Left renal cortex interstitium (tissue), 4 donors: ENCODE measurements around the gene CHAMP1. TPM values are rescaled to one million over a fixed set of nuclear protein-coding genes. Genes with fewer than 3 reads are reported as not detected.
"Not testable (repeated sequence)": the region's sequence is repeated elsewhere in the genome, so short reads cannot be mapped to it uniquely, and the experiment has no call there.

Experiments used
- DNase-seq, 4 donors: peaks; one replicate each; pipeline ENCODE4 v3.0.0-alpha.2; 2013; ENCODE audit warnings: low read depth in 4 of 4, low spot score in 2 of 4, missing footprints in 1 of 4
- polyA plus RNA-seq, 4 donors: library from polyadenylated mRNA; unstranded; fragments of 120-200 nt; gene quantifications; one replicate each; pipeline ENCODE4 v1.2.1, GENCODE V29; 2013; ENCODE audit not compliant: insufficient read length in 4 of 4

CHAMP1 gene
- polyA plus RNA-seq, 4 donors: 31.3 to 34.0 (median 33.4) TPM

DNA sequence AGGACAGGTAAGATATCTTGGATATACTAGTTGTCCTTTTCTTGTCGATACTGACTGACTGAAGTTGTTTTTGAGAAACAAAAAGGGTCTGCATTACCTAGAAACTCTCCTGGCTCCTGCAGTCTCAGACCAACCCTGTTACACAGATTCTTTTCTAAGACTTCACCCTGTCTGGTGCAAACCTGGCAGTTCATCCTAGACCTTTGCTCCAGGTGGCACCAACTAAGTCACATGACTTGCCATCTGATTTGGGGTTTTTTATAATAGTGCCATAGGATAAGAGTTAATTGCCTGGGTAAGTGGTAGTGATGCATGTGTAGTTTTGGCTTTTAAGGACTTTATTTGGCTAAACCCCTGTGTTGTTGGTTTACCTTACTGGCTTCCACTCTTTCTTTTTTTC lies 14.3 kb downstream of the CHAMP1 start:
- no peak for DNase-seq

GRCh38 chr13:114330086-114330485 lies 15.8 kb downstream of the CHAMP1 start:
- no peak for DNase-seq

GRCh38 chr13:114333881-114334280 lies 19.6 kb downstream of the CHAMP1 start:
- DNase-seq: not testable (repeated sequence)

GRCh38 chr13:114334305-114335053 lies 20.2 kb downstream of the CHAMP1 start:
- DNase-seq: no peak

DNA sequence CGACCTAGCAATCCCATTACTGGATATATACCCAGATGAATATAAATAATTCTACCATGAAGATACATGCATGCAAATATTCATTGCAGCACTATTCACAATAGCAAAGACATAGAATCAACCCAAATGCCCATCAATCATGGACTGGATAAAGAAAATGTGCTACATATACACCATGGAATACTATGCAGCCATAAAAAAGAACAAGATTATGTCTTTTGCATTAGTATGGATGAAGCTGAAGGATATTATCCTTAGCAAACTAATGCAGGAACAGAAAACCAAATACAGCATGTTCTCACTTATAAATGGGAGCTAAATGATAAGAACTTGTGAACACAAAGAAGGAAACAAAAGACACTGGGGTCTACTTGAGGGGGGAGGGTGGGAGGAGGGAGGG lies 22.2 kb downstream of the CHAMP1 start:
- not testable (repeated sequence) for DNase-seq

GRCh38 chr13:114338959-114339358 lies 24.7 kb downstream of the CHAMP1 start:
- DNase-seq: no peak

- no peak for DNase-seq
Measured at GRCh38 chr13:114339857-114340534, 25.7 kb downstream of the CHAMP1 start.

GRCh38 chr13:114341003-114341777 lies 26.9 kb downstream of the CHAMP1 start:
- no peak for DNase-seq

DNA sequence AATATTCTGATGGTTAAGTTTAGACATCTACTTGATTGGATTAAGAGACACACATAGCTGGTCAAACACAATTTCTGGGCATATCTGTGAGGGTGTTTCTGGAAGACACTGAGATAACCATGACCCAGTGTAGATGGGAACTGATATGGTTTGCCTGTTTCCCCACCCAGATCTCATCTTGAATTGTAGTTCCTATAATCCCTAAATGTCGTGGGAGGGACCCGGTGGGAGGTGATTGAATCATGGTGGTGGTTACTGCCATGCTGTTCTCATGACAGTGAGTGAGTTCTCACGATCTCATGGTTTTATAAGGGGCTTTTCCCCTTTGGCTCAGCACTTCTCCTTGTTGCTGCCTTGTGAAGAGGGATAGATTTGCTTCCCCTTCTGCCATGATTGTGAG lies 33.0 kb downstream of the CHAMP1 start:
- DNase-seq: not testable (repeated sequence)

GRCh38 chr13:114352763-114353162 lies 38.5 kb downstream of the CHAMP1 start:
- DNase-seq: not testable (repeated sequence)

- not testable (repeated sequence) for DNase-seq
Measured at GRCh38 chr13:114353382-114353781, 39.1 kb downstream of the CHAMP1 start.

Other genes with a start within 250 kb of the CHAMP1 start
- gene RASA3, start 181.9 kb upstream of the CHAMP1 start, polyA plus RNA-seq: 10 to 100 TPM; 12.4 to 16.0 (median 13.8) TPM
- gene CFAP97D2, start 135.2 kb upstream of the CHAMP1 start, polyA plus RNA-seq: 1 to 10 TPM in 1 of 4 donors, not detected in 3; 9.4 TPM
- 100 to 1,000 TPM in 3 of 4 donors, 10 to 100 TPM in 1; 86.0 to 174 (median 135) TPM for gene CDC16, start 79.6 kb upstream of the CHAMP1 start, polyA plus RNA-seq
- gene UPF3A, start 32.9 kb upstream of the CHAMP1 start, polyA plus RNA-seq: 100 to 1,000 TPM in 2 of 4 donors, 10 to 100 TPM in 2; 93.0 to 191 (median 133) TPM